ENCODE results near the gene GRID1.

GRCh38 chr10:86415116-86415515, 48.5 kb upstream of the GRID1 start:
- TF ChIP-seq, protein P1, sequence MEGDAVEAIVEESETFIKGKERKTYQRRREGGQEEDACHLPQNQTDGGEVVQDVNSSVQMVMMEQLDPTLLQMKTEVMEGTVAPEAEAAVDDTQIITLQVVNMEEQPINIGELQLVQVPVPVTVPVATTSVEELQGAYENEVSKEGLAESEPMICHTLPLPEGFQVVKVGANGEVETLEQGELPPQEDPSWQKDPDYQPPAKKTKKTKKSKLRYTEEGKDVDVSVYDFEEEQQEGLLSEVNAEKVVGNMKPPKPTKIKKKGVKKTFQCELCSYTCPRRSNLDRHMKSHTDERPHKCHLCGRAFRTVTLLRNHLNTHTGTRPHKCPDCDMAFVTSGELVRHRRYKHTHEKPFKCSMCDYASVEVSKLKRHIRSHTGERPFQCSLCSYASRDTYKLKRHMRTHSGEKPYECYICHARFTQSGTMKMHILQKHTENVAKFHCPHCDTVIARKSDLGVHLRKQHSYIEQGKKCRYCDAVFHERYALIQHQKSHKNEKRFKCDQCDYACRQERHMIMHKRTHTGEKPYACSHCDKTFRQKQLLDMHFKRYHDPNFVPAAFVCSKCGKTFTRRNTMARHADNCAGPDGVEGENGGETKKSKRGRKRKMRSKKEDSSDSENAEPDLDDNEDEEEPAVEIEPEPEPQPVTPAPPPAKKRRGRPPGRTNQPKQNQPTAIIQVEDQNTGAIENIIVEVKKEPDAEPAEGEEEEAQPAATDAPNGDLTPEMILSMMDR (optimal IDR thresholded peaks at IDR 0.05 in 1 of 3, IDR thresholded peaks at IDR 0.05 in 1 of 3, conservative IDR thresholded peaks at IDR 0.05 in 1 of 3; ENCODE audit: extremely low read depth in 1 of 3, insufficient read depth in 2 of 3, low read length in 3 of 3), result no peak
- TF ChIP-seq EZH2 (IDR thresholded peaks at IDR 0.05; ENCODE audit: low read length), result no peak
